ENCODE data around the gene ARHGAP20. TPM values are rescaled to one million over a fixed set of nuclear protein-coding genes. Genes with fewer than 3 reads are reported as not detected.

The ARHGAP20 gene
- total and polyA plus RNA-seq, 9 donors: 1.1 to 5.6 (median 2.6) TPM

- 6 to 9% (median 7%) methylated on average over 3 of the region's 3 CpGs for WGBS, 3 donors
- no peak overlapping the region for H3K4me3 ChIP-seq
- H3K36me3 ChIP-seq: no peaks in the 10 kb centered on the region
- intact Hi-C loops (cut with DNase I): no loop called here
- DNase-seq: no peak
- no peaks in the 10 kb centered on the region for H3K27me3 ChIP-seq
- H3K4me1 ChIP-seq (ENCODE audit: insufficient read depth): peaks cover 9% of the 10 kb centered on the region
- H3K9me3 ChIP-seq: no peaks in the 10 kb centered on the region
- TF ChIP-seq CTCF (IDR thresholded peaks at IDR 0.05): no peak
- no peak for TF ChIP-seq EP300 (IDR thresholded peaks at IDR 0.05)
- TF ChIP-seq POLR2A (IDR thresholded peaks at IDR 0.05): no peak
- H3K27ac ChIP-seq: no peak overlapping the region
Measured at GRCh38 chr11:110759972-110760381, 47.7 kb upstream of the ARHGAP20 start.

GRCh38 chr11:110757962-110758755 lies 45.9 kb upstream of the ARHGAP20 start:
- intact Hi-C loops (cut with DNase I): no loop called here
- TF ChIP-seq CTCF (IDR thresholded peaks at IDR 0.05) (no peak), POLR2A (IDR thresholded peaks at IDR 0.05) (no peak), EP300 (IDR thresholded peaks at IDR 0.05) (no peak)
- 60 to 73% (median 68%) methylated on average over 2 of the region's 2 CpGs for WGBS, 3 donors
- DNase-seq: no peak
- H3K27me3 ChIP-seq: no peaks in the 10 kb centered on the region
- H3K4me3 ChIP-seq: no peak overlapping the region
- no peaks in the 10 kb centered on the region for H3K36me3 ChIP-seq
- peaks cover 5% of the 10 kb centered on the region for H3K4me1 ChIP-seq (ENCODE audit: insufficient read depth)
- H3K27ac ChIP-seq: no peak overlapping the region
- no peaks in the 10 kb centered on the region for H3K9me3 ChIP-seq

GRCh38 chr11:110757066-110757465 lies 44.8 kb upstream of the ARHGAP20 start:
- WGBS, 3 donors: 56 to 63% (median 61%) methylated on average over 5 of the region's 5 CpGs
- H3K9me3 ChIP-seq: no peaks in the 10 kb centered on the region
- peaks cover 3% of the 10 kb centered on the region for H3K4me1 ChIP-seq (ENCODE audit: insufficient read depth)
- H3K36me3 ChIP-seq: no peaks in the 10 kb centered on the region
- H3K27ac ChIP-seq: no peak overlapping the region
- no peak for DNase-seq
- H3K4me3 ChIP-seq: no peak overlapping the region
- no peaks in the 10 kb centered on the region for H3K27me3 ChIP-seq
- TF ChIP-seq CTCF (IDR thresholded peaks at IDR 0.05): no peak
- no peak for TF ChIP-seq EP300 (IDR thresholded peaks at IDR 0.05)
- no peak for TF ChIP-seq POLR2A (IDR thresholded peaks at IDR 0.05)
- intact Hi-C loops (cut with DNase I): no loop called here

GRCh38 chr11:110755941-110756340 lies 43.7 kb upstream of the ARHGAP20 start:
- intact Hi-C loops (cut with DNase I): no loop called here
- Histone ChIP-seq H3K4me1 (ENCODE audit: insufficient read depth) (peaks cover 3% of the 10 kb centered on the region), H3K9me3 (no peaks in the 10 kb centered on the region), H3K27ac (no peak overlapping the region), H3K27me3 (no peaks in the 10 kb centered on the region), H3K36me3 (no peaks in the 10 kb centered on the region), H3K4me3 (no peak overlapping the region)
- no peak for TF ChIP-seq EP300 (IDR thresholded peaks at IDR 0.05)
- TF ChIP-seq CTCF (IDR thresholded peaks at IDR 0.05): no peak
- TF ChIP-seq POLR2A (IDR thresholded peaks at IDR 0.05): no peak
- DNase-seq: no peak
- WGBS, 3 donors: 48 to 51% (median 48%) methylated on average over 3 of the region's 3 CpGs

Data from ovary (tissue), 9 donors.